ENCODE measurements around the gene APH1B. TPM values are rescaled to one million over a fixed set of nuclear protein-coding genes. Genes with fewer than 3 reads are reported as not detected.
A peak's percentile ranks its signal among the peaks of the same experiment; 100 is the strongest.

The APH1B gene
- total RNA-seq, 1 experiment from 2014 or later: 5.2 TPM

DNA sequence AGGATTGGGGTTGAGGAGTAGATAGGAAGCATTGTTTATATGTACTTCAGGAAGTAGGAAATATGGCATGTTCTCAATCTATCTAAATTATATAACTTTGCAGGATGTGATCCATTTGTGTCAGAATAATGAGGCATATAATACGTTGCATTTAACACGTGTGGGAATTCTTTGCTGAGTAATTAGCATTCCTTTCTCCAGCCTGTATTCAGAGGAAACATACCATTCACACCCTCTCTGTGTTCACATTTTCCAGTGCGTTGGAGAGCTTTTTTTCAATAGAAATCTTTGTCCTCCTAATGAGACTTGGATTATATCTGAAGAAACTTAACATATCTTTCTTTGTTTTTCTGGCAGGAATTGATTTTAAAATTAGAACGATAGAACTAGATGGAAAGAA lies 33.0 kb upstream of the APH1B start:
- Mint-ChIP-seq H3K27me3 (ENCODE audit: insufficient read depth, unreplicated experiment) (no peaks in the 10 kb centered on the region), H3K27ac (ENCODE audit: low read depth, unreplicated experiment) (peak overlapping the region; percentile 69), H3K36me3 (ENCODE audit: insufficient read depth, unreplicated experiment) (peaks cover 10% of the 10 kb centered on the region), H3K4me1 (ENCODE audit: insufficient read depth, unreplicated experiment) (peaks cover 28% of the 10 kb centered on the region), H3K9me3 (ENCODE audit: unreplicated experiment) (no peaks in the 10 kb centered on the region), H3K4me3 (ENCODE audit: unreplicated experiment) (no peak overlapping the region)
- intact Hi-C loops (cut with micrococcal nuclease): no loop called here
- CTCF ChIA-PET: no interaction called here
- no TSS peak for BruUV-seq (replicated peaks)
- TF ChIP-seq, protein P1, sequence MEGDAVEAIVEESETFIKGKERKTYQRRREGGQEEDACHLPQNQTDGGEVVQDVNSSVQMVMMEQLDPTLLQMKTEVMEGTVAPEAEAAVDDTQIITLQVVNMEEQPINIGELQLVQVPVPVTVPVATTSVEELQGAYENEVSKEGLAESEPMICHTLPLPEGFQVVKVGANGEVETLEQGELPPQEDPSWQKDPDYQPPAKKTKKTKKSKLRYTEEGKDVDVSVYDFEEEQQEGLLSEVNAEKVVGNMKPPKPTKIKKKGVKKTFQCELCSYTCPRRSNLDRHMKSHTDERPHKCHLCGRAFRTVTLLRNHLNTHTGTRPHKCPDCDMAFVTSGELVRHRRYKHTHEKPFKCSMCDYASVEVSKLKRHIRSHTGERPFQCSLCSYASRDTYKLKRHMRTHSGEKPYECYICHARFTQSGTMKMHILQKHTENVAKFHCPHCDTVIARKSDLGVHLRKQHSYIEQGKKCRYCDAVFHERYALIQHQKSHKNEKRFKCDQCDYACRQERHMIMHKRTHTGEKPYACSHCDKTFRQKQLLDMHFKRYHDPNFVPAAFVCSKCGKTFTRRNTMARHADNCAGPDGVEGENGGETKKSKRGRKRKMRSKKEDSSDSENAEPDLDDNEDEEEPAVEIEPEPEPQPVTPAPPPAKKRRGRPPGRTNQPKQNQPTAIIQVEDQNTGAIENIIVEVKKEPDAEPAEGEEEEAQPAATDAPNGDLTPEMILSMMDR (IDR thresholded peaks at IDR 0.05; ENCODE audit: unreplicated experiment): no peak
- DNase-seq (ENCODE audit: unreplicated experiment): peak; percentile 21
- POLR2A ChIA-PET: interaction anchor here (0.8 to 3.3 kb wide), 10 partner anchors 10 to 638 kb away, joined by 3 to 17 read pairs (median 5); partner anchors contain the start of genes APH1B and RPS27L

DNA sequence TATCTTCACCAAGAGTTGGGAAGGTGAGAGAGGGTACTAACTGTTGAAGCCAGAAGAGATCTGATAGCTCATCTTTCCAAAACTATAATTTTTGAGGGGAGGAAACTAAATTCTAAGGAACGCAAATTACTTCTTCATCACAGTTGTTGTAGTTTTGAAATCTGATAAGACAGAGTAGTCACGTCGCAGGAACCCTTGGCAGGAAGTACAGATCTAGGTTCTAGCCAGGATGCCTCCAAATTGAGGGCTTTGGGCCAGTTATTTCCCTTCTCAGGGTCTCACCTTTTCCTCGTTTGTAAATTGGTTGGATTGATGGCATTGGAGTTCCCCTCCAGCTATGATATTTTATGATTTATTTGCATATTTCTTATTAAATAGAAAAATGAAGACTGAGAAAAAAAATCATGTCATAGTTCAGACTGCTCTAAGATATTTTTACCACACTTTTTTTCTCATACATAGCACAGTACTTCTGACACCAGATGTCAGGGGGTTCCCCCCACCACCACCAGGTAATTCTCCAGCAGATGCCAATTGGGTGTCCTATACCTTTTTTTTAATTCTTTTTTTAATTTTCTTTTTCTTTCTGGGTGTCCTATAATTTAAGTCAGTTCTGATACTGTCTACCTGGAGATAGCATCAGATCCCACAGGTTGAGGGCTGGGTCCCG lies 32.3 kb upstream of the APH1B start:
- Mint-ChIP-seq H3K27me3 (ENCODE audit: insufficient read depth, unreplicated experiment) (no peaks in the 10 kb centered on the region), H3K27ac (ENCODE audit: low read depth, unreplicated experiment) (peak overlapping the region; percentile 69), H3K36me3 (ENCODE audit: insufficient read depth, unreplicated experiment) (peaks cover 10% of the 10 kb centered on the region), H3K9me3 (ENCODE audit: unreplicated experiment) (no peaks in the 10 kb centered on the region), H3K4me1 (ENCODE audit: insufficient read depth, unreplicated experiment) (peaks cover 24% of the 10 kb centered on the region), H3K4me3 (ENCODE audit: unreplicated experiment) (no peak overlapping the region)
- TF ChIP-seq, protein P1 (IDR thresholded peaks at IDR 0.05; ENCODE audit: unreplicated experiment): no peak
- ChIA-PET CTCF (no interaction called here), POLR2A (interaction anchor here (0.7 to 3.3 kb wide), 12 partner anchors 10 to 1051 kb away, joined by 3 to 17 read pairs (median 5); partner anchors contain the start of genes APH1B and RPS27L)
- no peak for DNase-seq (ENCODE audit: unreplicated experiment)
- no TSS peak for BruUV-seq (replicated peaks)
- intact Hi-C loops (cut with micrococcal nuclease): no loop called here

DNA sequence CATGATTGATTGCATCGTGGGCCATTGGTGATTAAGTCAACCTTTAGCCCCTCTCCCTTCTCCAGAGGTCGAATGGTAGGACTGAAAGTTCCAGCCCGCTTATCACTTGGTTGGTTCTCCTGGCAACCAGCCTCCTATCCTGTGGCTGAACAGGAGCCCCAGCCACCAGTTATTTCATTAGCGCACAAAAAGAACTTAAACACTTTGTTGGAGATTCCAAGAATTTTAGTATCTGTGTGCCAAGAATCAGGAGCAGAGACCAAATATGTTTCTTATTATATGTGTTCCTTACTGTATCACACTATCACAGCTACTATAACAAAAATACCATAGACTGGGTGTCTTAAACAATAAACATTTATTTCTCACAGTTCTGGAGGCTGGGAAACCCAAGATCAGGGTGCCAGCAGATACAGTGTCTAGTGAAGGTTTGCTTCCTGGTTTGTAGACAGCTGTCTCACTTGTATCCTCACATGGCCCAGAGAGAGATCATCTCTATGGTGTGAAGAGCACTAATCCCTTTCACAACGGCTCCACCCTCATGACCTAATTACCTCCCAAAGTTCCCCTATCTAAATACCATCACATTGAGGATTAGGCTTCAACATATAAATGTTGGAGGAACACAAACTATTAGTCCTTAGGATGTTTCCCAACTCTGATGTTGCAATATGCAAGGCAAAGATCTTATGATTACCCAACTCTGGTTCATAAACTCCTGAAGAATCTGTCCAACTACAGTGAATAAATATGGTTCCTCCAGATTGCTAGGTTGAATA lies 30.5 kb upstream of the APH1B start:
- H3K36me3 Mint-ChIP-seq (ENCODE audit: insufficient read depth, unreplicated experiment): peaks cover 10% of the 10 kb centered on the region
- ChIA-PET POLR2A (interaction anchor here (0.6 to 3.5 kb wide), 18 partner anchors 8 to 271 kb away, joined by 3 to 21 read pairs (median 5); partner anchors contain the start of gene RPS27L), CTCF (interaction anchor here (0.6 to 0.8 kb wide), 5 partner anchors 10 to 914 kb away, joined by 3 read pairs; no protein-coding TSS in a partner anchor)
- no peaks in the 10 kb centered on the region for H3K27me3 Mint-ChIP-seq (ENCODE audit: insufficient read depth, unreplicated experiment)
- peak; percentile 93 for DNase-seq (ENCODE audit: unreplicated experiment)
- H3K4me1 Mint-ChIP-seq (ENCODE audit: insufficient read depth, unreplicated experiment): peaks cover 32% of the 10 kb centered on the region
- H3K27ac Mint-ChIP-seq (ENCODE audit: low read depth, unreplicated experiment): peak overlapping the region; percentile 82
- no TSS peak for BruUV-seq (replicated peaks)
- intact Hi-C loops (cut with micrococcal nuclease): no loop called here
- peak overlapping the region; percentile 10 for H3K4me3 Mint-ChIP-seq (ENCODE audit: unreplicated experiment)
- TF ChIP-seq, protein P1 (IDR thresholded peaks at IDR 0.05; ENCODE audit: unreplicated experiment): no peak
- H3K9me3 Mint-ChIP-seq (ENCODE audit: unreplicated experiment): no peaks in the 10 kb centered on the region

DNA sequence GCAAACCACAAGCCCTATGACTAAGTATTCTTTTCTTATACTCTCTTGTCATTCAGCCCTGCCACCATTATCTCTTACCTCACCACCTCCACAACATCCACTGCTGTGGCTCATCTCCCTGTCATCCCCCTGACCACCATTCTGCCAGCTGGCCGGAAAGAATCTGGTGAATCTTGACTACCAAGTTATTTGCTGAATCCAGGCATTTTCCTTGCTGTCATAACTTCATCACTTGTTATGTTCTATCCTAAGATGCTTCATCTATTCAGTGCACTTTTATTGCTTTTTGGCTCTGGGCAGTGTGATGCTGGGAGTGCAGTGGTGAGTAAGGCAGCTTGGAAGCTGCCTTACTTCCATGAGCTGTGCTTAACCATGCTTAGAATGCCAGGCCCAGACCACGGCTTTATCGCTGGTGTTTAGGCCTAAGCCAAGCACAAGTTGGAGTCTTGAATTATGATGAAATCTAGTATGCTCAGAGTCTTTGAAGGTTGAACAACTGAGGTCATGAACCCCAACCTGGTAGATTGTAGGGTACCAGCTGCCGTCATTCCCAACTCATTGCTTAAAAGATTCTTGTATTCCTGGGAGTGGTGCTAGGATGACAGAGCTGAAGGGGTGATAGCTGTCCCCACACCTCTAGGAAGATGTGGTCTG lies 27.0 kb upstream of the APH1B start:
- intact Hi-C loops (cut with micrococcal nuclease): no loop called here
- peaks cover 20% of the 10 kb centered on the region for H3K4me1 Mint-ChIP-seq (ENCODE audit: insufficient read depth, unreplicated experiment)
- H3K36me3 Mint-ChIP-seq (ENCODE audit: insufficient read depth, unreplicated experiment): peaks cover 10% of the 10 kb centered on the region
- POLR2A ChIA-PET: interaction anchor here (0.6 kb wide), 1 partner anchor 11 kb away, joined by 3 read pairs; no protein-coding TSS in a partner anchor
- H3K4me3 Mint-ChIP-seq (ENCODE audit: unreplicated experiment): no peak overlapping the region
- peak overlapping the region; percentile 24 for H3K27ac Mint-ChIP-seq (ENCODE audit: low read depth, unreplicated experiment)
- CTCF ChIA-PET: interaction anchor here (0.6 kb wide), 1 partner anchor 22 kb away, joined by 3 read pairs; no protein-coding TSS in a partner anchor
- DNase-seq (ENCODE audit: unreplicated experiment): peak; percentile 40
- H3K9me3 Mint-ChIP-seq (ENCODE audit: unreplicated experiment): no peaks in the 10 kb centered on the region
- BruUV-seq (replicated peaks): no TSS peak
- TF ChIP-seq, protein P1 (IDR thresholded peaks at IDR 0.05; ENCODE audit: unreplicated experiment): no peak
- no peaks in the 10 kb centered on the region for H3K27me3 Mint-ChIP-seq (ENCODE audit: insufficient read depth, unreplicated experiment)

Data from MCF 10A (cell line).